Epithelial cell of esophagus (primary cell): ENCODE data around the gene SEMG1.

Experiments used
- DNase-seq: peaks from one replicate; pipeline ENCODE4 v3.0.0; 2010; ENCODE audit warnings: low read depth
- H3K4me3 ChIP-seq: 2 replicates; pipeline ENCODE4 v1.5.1; 2011; ENCODE audit warnings: mild to moderate bottlenecking, low read length, control low read depth
- TF ChIP-seq, protein P1 (sequence below): IDR thresholded peaks from 2 replicates; pipeline ENCODE4 v1.5.1; 2011; ENCODE audit warnings: low read depth, mild to moderate bottlenecking, low read length, control low read depth, inconsistent platforms; ENCODE audit not compliant: insufficient read depth; ENCODE audit errors: missing control alignments

Gene SEMG1

DNA sequence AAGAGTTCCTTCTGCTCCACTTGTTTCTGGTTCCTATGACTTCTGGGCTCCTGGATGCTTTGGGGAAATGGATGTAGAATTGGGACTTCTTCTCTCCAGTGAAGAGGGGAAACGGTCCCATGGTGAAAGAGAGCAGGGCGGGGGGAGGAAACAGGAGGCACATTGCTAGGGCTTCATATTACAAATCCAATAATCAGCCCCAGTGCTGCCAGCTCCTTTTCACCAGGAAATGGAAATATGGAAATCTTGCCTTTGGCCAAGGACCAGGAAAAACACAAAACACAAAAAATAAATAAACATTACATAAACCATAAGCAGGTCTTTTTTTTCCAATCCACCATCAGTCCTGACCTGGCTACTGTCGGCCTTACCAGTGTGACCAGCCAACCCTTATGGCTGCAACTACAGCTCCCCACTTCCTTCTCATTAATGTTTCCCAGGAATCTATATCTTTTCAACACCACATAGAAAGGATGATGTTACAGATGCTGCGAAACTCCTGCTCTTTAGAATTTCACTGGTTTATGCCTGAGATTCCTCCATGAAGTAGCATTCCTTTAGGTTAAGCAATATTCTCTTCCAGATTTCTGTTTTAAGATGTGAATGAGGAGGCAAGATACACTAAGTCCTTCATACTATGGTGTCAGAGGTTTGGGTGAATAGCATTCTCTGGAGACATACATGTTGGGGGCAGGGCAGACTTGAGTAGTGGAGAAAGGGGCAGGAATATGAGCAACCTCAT lies 30.1 kb upstream of the SEMG1 start:
- no peak overlapping the region for H3K4me3 ChIP-seq
- peak; percentile 56 for DNase-seq
- TF ChIP-seq, protein P1, sequence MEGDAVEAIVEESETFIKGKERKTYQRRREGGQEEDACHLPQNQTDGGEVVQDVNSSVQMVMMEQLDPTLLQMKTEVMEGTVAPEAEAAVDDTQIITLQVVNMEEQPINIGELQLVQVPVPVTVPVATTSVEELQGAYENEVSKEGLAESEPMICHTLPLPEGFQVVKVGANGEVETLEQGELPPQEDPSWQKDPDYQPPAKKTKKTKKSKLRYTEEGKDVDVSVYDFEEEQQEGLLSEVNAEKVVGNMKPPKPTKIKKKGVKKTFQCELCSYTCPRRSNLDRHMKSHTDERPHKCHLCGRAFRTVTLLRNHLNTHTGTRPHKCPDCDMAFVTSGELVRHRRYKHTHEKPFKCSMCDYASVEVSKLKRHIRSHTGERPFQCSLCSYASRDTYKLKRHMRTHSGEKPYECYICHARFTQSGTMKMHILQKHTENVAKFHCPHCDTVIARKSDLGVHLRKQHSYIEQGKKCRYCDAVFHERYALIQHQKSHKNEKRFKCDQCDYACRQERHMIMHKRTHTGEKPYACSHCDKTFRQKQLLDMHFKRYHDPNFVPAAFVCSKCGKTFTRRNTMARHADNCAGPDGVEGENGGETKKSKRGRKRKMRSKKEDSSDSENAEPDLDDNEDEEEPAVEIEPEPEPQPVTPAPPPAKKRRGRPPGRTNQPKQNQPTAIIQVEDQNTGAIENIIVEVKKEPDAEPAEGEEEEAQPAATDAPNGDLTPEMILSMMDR: no peak

GRCh38 chr20:45179166-45179565 lies 27.7 kb upstream of the SEMG1 start:
- H3K4me3 ChIP-seq: no peak overlapping the region
- no peak for DNase-seq
- TF ChIP-seq, protein P1: no peak

DNA sequence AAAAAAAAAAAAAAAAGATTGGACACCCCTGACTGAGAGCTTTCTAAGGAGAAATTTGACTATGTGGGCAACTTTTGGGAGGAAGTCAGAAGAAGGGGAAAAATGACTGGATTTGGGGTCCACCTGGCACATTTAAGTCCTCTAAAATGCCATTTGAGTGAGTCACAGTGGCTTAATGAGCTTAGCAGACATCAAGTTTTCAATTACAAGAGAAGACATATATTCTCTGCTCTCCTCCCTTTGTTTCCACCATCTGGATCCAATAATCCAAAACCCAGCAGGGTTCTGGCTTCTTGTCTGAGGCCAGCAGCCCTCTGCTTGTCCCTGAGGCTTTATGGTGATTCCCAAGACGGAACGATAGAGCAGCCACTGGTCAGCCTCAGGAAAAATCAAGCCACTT lies 25.2 kb upstream of the SEMG1 start:
- TF ChIP-seq, protein P1: no peak
- DNase-seq: no peak
- H3K4me3 ChIP-seq: no peak overlapping the region

- TF ChIP-seq, protein P1: no peak
- H3K4me3 ChIP-seq: no peak overlapping the region
- DNase-seq: peak; percentile 29
These were observed 23.7 kb upstream of the SEMG1 start for GRCh38 chr20:45183084-45183483.

DNA sequence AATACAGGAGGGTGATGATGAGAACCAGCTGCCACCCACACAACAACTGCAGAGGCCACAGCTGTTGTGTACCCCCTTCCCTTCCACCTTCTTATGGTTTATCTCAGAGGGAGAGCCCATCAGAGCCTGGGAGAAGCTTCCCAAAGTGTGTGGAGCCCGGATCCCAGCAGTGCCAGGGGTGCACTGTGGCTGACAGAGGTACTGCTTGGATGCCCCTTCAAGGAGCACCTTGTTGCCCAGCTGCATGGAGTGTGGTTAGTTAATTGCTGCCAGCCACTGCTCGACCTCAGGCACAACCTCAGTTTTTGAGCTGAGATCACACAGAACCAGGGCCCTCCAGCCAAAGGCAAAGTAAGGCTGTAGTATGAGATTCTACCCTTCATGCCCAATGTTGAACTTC lies 19.1 kb upstream of the SEMG1 start:
- TF ChIP-seq, protein P1: no peak
- H3K4me3 ChIP-seq: no peak overlapping the region
- no peak for DNase-seq

- TF ChIP-seq, protein P1: no peak
- H3K4me3 ChIP-seq: no peak overlapping the region
- no peak for DNase-seq
These were observed 17.7 kb upstream of the SEMG1 start for GRCh38 chr20:45189067-45189609.

DNA sequence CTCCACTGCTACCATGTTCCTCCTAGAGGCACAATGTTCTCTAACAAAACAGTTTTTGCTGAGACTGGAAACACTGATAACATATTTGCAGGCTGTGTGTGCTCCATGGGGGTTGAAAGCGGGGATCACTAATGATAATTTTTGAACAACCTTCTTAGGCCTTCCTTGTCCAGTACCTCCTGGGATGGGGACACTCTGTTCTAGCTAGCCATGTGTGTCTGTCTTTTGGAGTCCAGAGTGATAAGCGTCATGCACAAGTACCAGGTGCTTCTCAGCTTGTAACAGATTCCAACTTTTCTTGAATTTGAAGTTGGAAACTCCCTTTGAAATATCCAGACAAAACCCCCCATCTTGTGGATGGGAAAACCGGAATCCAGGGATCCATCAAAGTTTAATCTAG lies 17.0 kb upstream of the SEMG1 start:
- H3K4me3 ChIP-seq: no peak overlapping the region
- no peak for DNase-seq
- TF ChIP-seq, protein P1: no peak
